Stomach (tissue), 9 donors: Measurements from ENCODE around the gene MAP1LC3B. TPM values are rescaled to one million over a fixed set of nuclear protein-coding genes. Genes with fewer than 3 reads are reported as not detected.

Experiments
- DNase-seq, 2 donors: peaks; one replicate each; pipeline versions ENCODE4 v3.0.0 to v3.0.0-alpha.2; 2013 to 2019
- H3K27ac ChIP-seq, 5 donors: fragments of 200-600 bp in 4 of 5; sonication (generic) in 4 of 5; one replicate each; pipeline ENCODE4 v1.5.1; 2013 to 2019; ENCODE audit warnings: mild to moderate bottlenecking in 1 of 5, moderate library complexity in 1 of 5
- H3K27me3 ChIP-seq, 3 donors: fragments of 200-600 bp; sonication (generic); one replicate each; pipeline ENCODE4 v1.5.1; 2017 to 2019; ENCODE audit warnings: mixed run types in 1 of 3
- H3K36me3 ChIP-seq, 4 donors: fragments of 200-600 bp; sonication (generic); 1 replicate in 3 of 4; 2 replicates in 1 of 4; pipeline ENCODE4 v1.5.1; 2016 to 2019
- H3K4me1 ChIP-seq, 4 donors: fragments of 200-600 bp; sonication (generic); one replicate each; pipeline ENCODE4 v1.5.1; 2016 to 2019
- H3K4me3 ChIP-seq, 4 donors: fragments of 200-600 bp; sonication (generic) in 3 of 4; one replicate each; pipeline ENCODE4 v1.5.1; 2016 to 2019; ENCODE audit warnings: mild to moderate bottlenecking in 1 of 4
- H3K9me3 ChIP-seq, 4 donors: fragments of 200-600 bp; sonication (generic); one replicate each; pipeline ENCODE4 v1.5.1; 2016 to 2019
- EP300 ChIP-seq: sonication (generic); formaldehyde crosslinking; IDR thresholded peaks from one replicate; pipeline ENCODE4 v1.6.1; 2017; ENCODE audit warnings: antibody characterized with exemption
- POLR2A ChIP-seq, 4 donors: fragments of 450-650 bp; IDR thresholded peaks; one replicate each; pipeline ENCODE4 v1.6.1; 2016; ENCODE audit warnings: antibody characterized with exemption in 4 of 4, control low read depth in 2 of 4, mild to moderate bottlenecking in 1 of 4, moderate library complexity in 1 of 4
- POLR2AphosphoS5 ChIP-seq, 3 donors: sonication (generic); formaldehyde crosslinking; IDR thresholded peaks; one replicate each; pipeline ENCODE4 v1.6.1; 2016; ENCODE audit warnings: antibody characterized with exemption in 3 of 3
- WGBS, 5 donors: extraction: QIAGEN DNeasy Blood & Tissue Kit in 3 of 5; methylation state at CpG; one replicate each; pipeline versions ENCODE4 v1.1.5 to v1.1.7; 2013 to 2018; 5-methylcytosine and 5-hydroxymethylcytosine counted together
- intact Hi-C: fragments of 100-400 bp; cut with DNase I; formaldehyde crosslinking; loops from one replicate; pipeline ENCODE4 v1.15.1; 2023; ENCODE audit warnings: low total_unique reads
- polyA plus RNA-seq, 3 donors: library from polyadenylated mRNA; stranded (reverse); fragments of 200-250 nt; gene quantifications; one replicate each; pipeline ENCODE4 v1.2.3, GENCODE V29; 2013
- total RNA-seq, 5 donors: library from RNA; depleted of rRNA; stranded (reverse); fragments of >200 nt; gene quantifications; one replicate each; pipeline versions ENCODE4 v1.1.0 to v1.2.3, GENCODE V29; 2014 to 2016
- TF ChIP-seq, protein P1 (sequence below), 7 experiments: fragments of 450-650 bp in 4 of 7; fragments of 200-600 bp in 3 of 7; sonication (generic) in 3 of 7; IDR thresholded peaks; one replicate each; pipeline ENCODE4 v1.5.1; 2016 to 2019; ENCODE audit warnings: antibody characterized with exemption in 7 of 7, control low read depth in 2 of 7, mild to moderate bottlenecking in 1 of 7
- donor health status: healthy with polysubstance abuse.
- donor health status: Bipolar disorder and iron deficiency.
- donor health status: healthy.

MAP1LC3B gene
- total and polyA plus RNA-seq, 8 donors, result 24.6 to 111 (median 50.1) TPM

DNA sequence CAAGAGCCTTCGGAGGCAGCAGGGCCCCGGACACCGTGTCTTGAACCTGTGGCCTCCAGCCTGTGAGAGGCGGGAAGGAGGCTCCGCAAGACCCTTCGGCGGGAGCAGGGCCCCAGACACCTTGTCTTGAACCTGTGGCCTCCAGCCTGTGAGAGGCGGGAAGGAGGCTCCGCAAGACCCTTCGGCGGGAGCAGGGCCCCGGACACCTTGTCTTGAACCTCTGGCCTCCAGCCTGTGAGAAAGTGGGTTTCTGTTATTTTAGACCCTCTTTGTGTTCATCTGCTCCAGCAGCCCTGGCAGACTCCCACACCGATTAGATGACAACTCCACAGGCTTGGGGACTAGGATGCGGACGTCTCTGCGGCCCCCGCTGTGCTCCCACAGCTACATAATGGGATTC lies 38.5 kb upstream of the MAP1LC3B start:
- peaks cover 10 to 68% (median 56%) of the 10 kb centered on the region in 4 donors for H3K36me3 ChIP-seq
- H3K4me1 ChIP-seq, result peaks cover 0 to 17% (median 3%) of the 10 kb centered on the region in 4 donors
- H3K27ac ChIP-seq, result no peak overlapping the region
- H3K4me3 ChIP-seq, result no peak overlapping the region
- intact Hi-C loops, result no loop called here
- no peaks in the 10 kb centered on the region for H3K27me3 ChIP-seq
- WGBS, 5 donors, result 91 to 97% (median 95%) methylated on average over 11 to 17 of the region's 17 CpGs
- no peaks in the 10 kb centered on the region for H3K9me3 ChIP-seq
- DNase-seq, result no peak
- TF ChIP-seq, protein P1, sequence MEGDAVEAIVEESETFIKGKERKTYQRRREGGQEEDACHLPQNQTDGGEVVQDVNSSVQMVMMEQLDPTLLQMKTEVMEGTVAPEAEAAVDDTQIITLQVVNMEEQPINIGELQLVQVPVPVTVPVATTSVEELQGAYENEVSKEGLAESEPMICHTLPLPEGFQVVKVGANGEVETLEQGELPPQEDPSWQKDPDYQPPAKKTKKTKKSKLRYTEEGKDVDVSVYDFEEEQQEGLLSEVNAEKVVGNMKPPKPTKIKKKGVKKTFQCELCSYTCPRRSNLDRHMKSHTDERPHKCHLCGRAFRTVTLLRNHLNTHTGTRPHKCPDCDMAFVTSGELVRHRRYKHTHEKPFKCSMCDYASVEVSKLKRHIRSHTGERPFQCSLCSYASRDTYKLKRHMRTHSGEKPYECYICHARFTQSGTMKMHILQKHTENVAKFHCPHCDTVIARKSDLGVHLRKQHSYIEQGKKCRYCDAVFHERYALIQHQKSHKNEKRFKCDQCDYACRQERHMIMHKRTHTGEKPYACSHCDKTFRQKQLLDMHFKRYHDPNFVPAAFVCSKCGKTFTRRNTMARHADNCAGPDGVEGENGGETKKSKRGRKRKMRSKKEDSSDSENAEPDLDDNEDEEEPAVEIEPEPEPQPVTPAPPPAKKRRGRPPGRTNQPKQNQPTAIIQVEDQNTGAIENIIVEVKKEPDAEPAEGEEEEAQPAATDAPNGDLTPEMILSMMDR (IDR thresholded peaks at IDR 0.05), result no peak
- TF ChIP-seq EP300 (no peak), POLR2AphosphoS5 (IDR thresholded peaks at IDR 0.05) (no peak)

DNA sequence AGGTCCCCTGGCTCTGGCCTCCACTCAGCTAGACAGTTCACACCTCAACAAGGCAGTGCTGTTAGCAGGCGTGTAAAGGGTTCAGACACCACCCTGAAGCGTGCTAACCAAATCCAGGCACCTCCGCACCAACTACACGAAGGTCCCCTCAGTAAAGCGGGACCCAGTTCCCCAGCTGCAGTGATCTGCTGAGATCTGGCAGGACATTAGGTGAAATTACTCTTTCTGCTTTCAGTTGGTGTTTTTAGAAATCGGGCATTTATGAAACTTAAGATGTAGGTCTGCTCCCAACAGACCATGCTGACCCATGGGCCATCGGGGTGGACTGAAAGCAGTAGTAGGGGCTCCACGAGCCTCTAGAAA lies 35.7 kb upstream of the MAP1LC3B start:
- H3K4me3 ChIP-seq, result no peak overlapping the region
- peaks cover 0 to 3% (median under 1%) of the 10 kb centered on the region in 4 donors for H3K4me1 ChIP-seq
- peaks cover 27 to 85% (median 75%) of the 10 kb centered on the region in 4 donors for H3K36me3 ChIP-seq
- intact Hi-C loops, result no loop called here
- no peaks in the 10 kb centered on the region for H3K9me3 ChIP-seq
- DNase-seq, result no peak
- no peaks in the 10 kb centered on the region for H3K27me3 ChIP-seq
- H3K27ac ChIP-seq, result no peak overlapping the region
- TF ChIP-seq, protein P1 (IDR thresholded peaks at IDR 0.05), result no peak
- TF ChIP-seq EP300, result no peak
- no peak for TF ChIP-seq POLR2AphosphoS5 (IDR thresholded peaks at IDR 0.05)
- TF ChIP-seq POLR2A (IDR thresholded peaks at IDR 0.05), result no peak
- WGBS, 5 donors, result 90 to 97% (median 94%) methylated on average over 8 of the region's 8 CpGs

DNA sequence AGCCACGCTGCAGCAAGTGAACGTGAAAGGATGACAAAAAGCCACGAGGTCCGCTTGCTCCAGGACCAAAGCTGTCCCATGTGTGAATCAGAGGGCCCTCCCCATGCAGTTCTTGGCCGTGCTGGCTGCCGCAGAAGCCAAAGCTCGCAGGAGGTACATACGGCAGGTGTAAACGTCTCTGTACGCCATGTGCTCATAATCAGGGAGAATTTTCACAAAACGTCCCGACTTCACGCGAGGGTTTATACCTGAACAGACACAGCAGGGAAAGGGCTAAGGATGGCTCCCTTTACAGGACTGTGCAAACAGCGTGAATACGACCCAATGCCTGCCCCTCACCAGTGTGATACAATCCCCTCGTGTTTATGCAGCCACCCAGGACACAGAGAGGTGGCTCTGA lies 33.9 kb upstream of the MAP1LC3B start:
- TF ChIP-seq POLR2A (IDR thresholded peaks at IDR 0.05) (no peak), POLR2AphosphoS5 (IDR thresholded peaks at IDR 0.05) (no peak), EP300 (no peak)
- TF ChIP-seq, protein P1 (IDR thresholded peaks at IDR 0.05), result no peak
- Histone ChIP-seq H3K27ac (no peak overlapping the region), H3K9me3 (no peaks in the 10 kb centered on the region), H3K4me3 (no peak overlapping the region), H3K27me3 (no peaks in the 10 kb centered on the region), H3K36me3 (peaks cover 32 to 84% (median 75%) of the 10 kb centered on the region in 4 donors), H3K4me1 (peaks cover 1 to 7% (median 5%) of the 10 kb centered on the region in 4 donors)
- DNase-seq, result no peak
- WGBS, 5 donors, result 90 to 94% (median 93%) methylated on average over 17 of the region's 17 CpGs
- intact Hi-C loops, result no loop called here

DNA sequence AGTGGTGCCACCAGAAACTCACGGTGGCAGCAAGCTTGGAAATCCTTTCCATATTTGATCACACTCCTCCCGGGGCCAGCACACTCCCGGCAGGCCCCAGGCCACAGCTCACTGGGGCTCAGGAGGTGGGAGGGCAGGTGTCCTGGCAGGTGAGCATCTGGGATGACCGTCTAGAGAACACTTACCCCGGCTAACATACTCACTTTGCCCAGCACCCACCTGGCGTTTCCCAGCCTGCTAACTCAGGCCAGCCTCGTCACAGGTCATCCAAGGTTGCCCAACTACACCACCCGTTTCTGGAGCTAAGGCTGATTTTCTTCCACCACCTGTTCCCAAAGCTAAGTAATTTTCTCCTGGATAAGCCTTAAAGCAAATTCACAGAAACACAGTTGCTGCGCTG lies 33.4 kb upstream of the MAP1LC3B start:
- no peak for TF ChIP-seq POLR2A (IDR thresholded peaks at IDR 0.05)
- TF ChIP-seq, protein P1 (IDR thresholded peaks at IDR 0.05), result no peak
- no peak for TF ChIP-seq EP300
- TF ChIP-seq POLR2AphosphoS5 (IDR thresholded peaks at IDR 0.05), result no peak
- DNase-seq, result no peak
- intact Hi-C loops, result no loop called here
- 82 to 89% (median 86%) methylated on average over 9 of the region's 9 CpGs for WGBS, 5 donors
- Histone ChIP-seq H3K4me1 (peaks cover 5 to 12% (median 9%) of the 10 kb centered on the region in 4 donors), H3K36me3 (peaks cover 32 to 79% (median 71%) of the 10 kb centered on the region in 4 donors), H3K4me3 (no peak overlapping the region), H3K27ac (no peak overlapping the region), H3K9me3 (no peaks in the 10 kb centered on the region), H3K27me3 (no peaks in the 10 kb centered on the region)
